GM23338 (cell line): Measurements from ENCODE around the gene PRG3. TPM values are rescaled to one million over a fixed set of nuclear protein-coding genes. Genes with fewer than 3 reads are reported as not detected.

Experiments used
- ATAC-seq: fragments of 200-7000 bp; cut with Tn5 transposase; 3 replicates; pipeline ENCODE4 v1.9.1; 2020
- DNase-seq: peaks from one replicate; pipeline ENCODE4 v3.0.0-alpha.2; 2015; ENCODE audit warnings: low spot score
- H2AFZ ChIP-seq: fragments of 200-600 bp; sonication (generic); 2 replicates; pipeline ENCODE4 v1.8.0; 2016; ENCODE audit warnings: antibody characterized with exemption, mild to moderate bottlenecking, moderate library complexity
- H3F3A ChIP-seq: fragments of 200-600 bp; sonication (generic); replicated peaks from 2 replicates; pipeline ENCODE4 v1.8.0; 2017; ENCODE audit warnings: antibody characterized with exemption, mixed run types, low read depth
- H3K27ac ChIP-seq: fragments of 200-600 bp; sonication (generic); 2 replicates; pipeline ENCODE4 v1.6.1; 2016; ENCODE audit warnings: low read depth
- H3K27me3 ChIP-seq: fragments of 200-600 bp; sonication (generic); 2 replicates; pipeline ENCODE4 v1.8.0; 2016; ENCODE audit warnings: mild to moderate bottlenecking, mixed run types, moderate library complexity; ENCODE audit not compliant: insufficient read depth
- H3K36me3 ChIP-seq: fragments of 200-600 bp; sonication (generic); 2 replicates; pipeline ENCODE4 v1.8.0; 2016; ENCODE audit warnings: mild to moderate bottlenecking; ENCODE audit not compliant: insufficient read depth
- H3K4me1 ChIP-seq: fragments of 200-600 bp; sonication (generic); 2 replicates; pipeline ENCODE4 v1.8.0; 2016; ENCODE audit warnings: mild to moderate bottlenecking, moderate library complexity; ENCODE audit not compliant: insufficient read depth
- H3K4me2 ChIP-seq: fragments of 200-600 bp; sonication (generic); 2 replicates; pipeline ENCODE4 v1.7.1; 2017; ENCODE audit warnings: mixed run types
- H3K4me3 ChIP-seq: fragments of 200-600 bp; sonication (generic); 2 replicates; pipeline ENCODE4 v1.6.1; 2016; ENCODE audit warnings: mixed run types
- H3K79me2 ChIP-seq: fragments of 200-600 bp; sonication (generic); replicated peaks from 2 replicates; pipeline ENCODE4 v1.8.0; 2017; ENCODE audit warnings: mild to moderate bottlenecking; ENCODE audit not compliant: insufficient read depth
- H3K9me2 ChIP-seq: fragments of 200-600 bp; sonication (generic); 2 replicates; pipeline ENCODE4 v1.8.0; 2017; ENCODE audit not compliant: insufficient read depth
- H4K20me1 ChIP-seq: fragments of 200-600 bp; sonication (generic); replicated peaks from 2 replicates; pipeline ENCODE4 v1.8.0; 2017; ENCODE audit warnings: mild to moderate bottlenecking; ENCODE audit not compliant: insufficient read depth
- H3K27ac Mint-ChIP-seq: 2 replicates; pipeline ENCODE4 v1.8.0; 2020; ENCODE audit warnings: inconsistent platforms, mild to moderate bottlenecking, moderate library complexity, mixed read lengths
- H3K27me3 Mint-ChIP-seq: 3 replicates; pipeline ENCODE4 v1.8.0; 2022; ENCODE audit warnings: low read depth, mild to moderate bottlenecking, moderate library complexity, mixed read lengths, inconsistent platforms; ENCODE audit not compliant: insufficient read depth, poor library complexity
- H3K36me3 Mint-ChIP-seq: 3 replicates; pipeline ENCODE4 v1.8.0; 2021; ENCODE audit warnings: low read depth, mild to moderate bottlenecking, inconsistent platforms, moderate library complexity, mixed read lengths
- H3K4me1 Mint-ChIP-seq: 3 replicates; pipeline ENCODE4 v1.8.0; 2020; ENCODE audit warnings: mild to moderate bottlenecking, inconsistent platforms, mixed read lengths
- H3K4me3 Mint-ChIP-seq: 3 replicates; pipeline ENCODE4 v1.8.0; 2021; ENCODE audit warnings: moderate library complexity, mild to moderate bottlenecking, inconsistent platforms, mixed read lengths
- H3K9me3 Mint-ChIP-seq: 3 replicates; pipeline ENCODE4 v1.8.0; 2020; ENCODE audit warnings: moderate library complexity, mild to moderate bottlenecking, inconsistent platforms, mixed read lengths
- EZH2 ChIP-seq: fragments of 200-600 bp; sonication (generic); IDR thresholded peaks from one replicate; pipeline ENCODE4 v1.8.0; 2017; ENCODE audit warnings: antibody characterized with exemption, mild to moderate bottlenecking, low read depth; ENCODE audit not compliant: unreplicated experiment
- EZH2phosphoT487 ChIP-seq: fragments of 200-600 bp; sonication (generic); IDR thresholded peaks from one replicate; pipeline ENCODE4 v1.8.1; 2018; ENCODE audit warnings: antibody characterized with exemption; ENCODE audit not compliant: unreplicated experiment
- JUNB ChIP-seq: IDR thresholded peaks from one replicate; pipeline ENCODE4 v1.6.1; 2016; ENCODE audit warnings: antibody characterized with exemption; ENCODE audit not compliant: unreplicated experiment
- NANOG ChIP-seq: IDR thresholded peaks from 2 replicates; pipeline ENCODE4 v1.6.1; 2016; ENCODE audit warnings: antibody characterized with exemption, borderline replicate concordance
- POLR2AphosphoS5 ChIP-seq: IDR thresholded peaks from 2 replicates; pipeline ENCODE4 v1.6.1; 2016; ENCODE audit warnings: antibody characterized with exemption, low read depth
- ZNF114 ChIP-seq: fragments of 250-450 bp; sonication (Bioruptor Pico); IDR thresholded peaks from 2 replicates; pipeline ENCODE4 v1.5.0; 2020; ENCODE audit warnings: mild to moderate bottlenecking, moderate library complexity
- ZNF331 ChIP-seq: fragments of 250-450 bp; sonication (Bioruptor Pico); IDR thresholded peaks from 2 replicates; pipeline ENCODE4 v1.5.0; 2020; ENCODE audit warnings: low read depth, mild to moderate bottlenecking, moderate library complexity
- polyA plus RNA-seq: library from polyadenylated mRNA; unstranded; fragments of >200 nt; fragmentation: Nextera tagmentation; extraction: Ambion mirVana; gene quantifications from 2 replicates; pipeline ENCODE4 v1.2.1, GENCODE V29; 2016
- total RNA-seq: library from RNA; depleted of rRNA; stranded (reverse); fragments of >200 nt; shearing (Covaris generic); gene quantifications from 2 replicates; pipeline ENCODE4 v1.2.3, GENCODE V29; 2014
- TF ChIP-seq, protein P1 (sequence below), 2 experiments: fragments of 200-600 bp in 1 of 2; sonication (generic) in 1 of 2; conservative IDR thresholded peaks; 2 replicates each; pipeline versions ENCODE4 v1.5.1 to v1.6.1; 2016 to 2017; ENCODE audit warnings: antibody characterized with exemption in 2 of 2, low read depth in 2 of 2, mild to moderate bottlenecking in 2 of 2, moderate library complexity in 1 of 2
- TF ChIP-seq, protein P2 (sequence below): IDR thresholded peaks from 2 replicates; pipeline ENCODE4 v1.6.1; 2016; ENCODE audit warnings: antibody characterized with exemption
- TF ChIP-seq, protein P3 (sequence below): IDR thresholded peaks from one replicate; pipeline ENCODE4 v1.6.1; 2018; ENCODE audit warnings: antibody characterized with exemption; ENCODE audit not compliant: unreplicated experiment

PRG3 gene
- total and polyA plus RNA-seq, 2 experiments from 2014 or later: not detected

DNA sequence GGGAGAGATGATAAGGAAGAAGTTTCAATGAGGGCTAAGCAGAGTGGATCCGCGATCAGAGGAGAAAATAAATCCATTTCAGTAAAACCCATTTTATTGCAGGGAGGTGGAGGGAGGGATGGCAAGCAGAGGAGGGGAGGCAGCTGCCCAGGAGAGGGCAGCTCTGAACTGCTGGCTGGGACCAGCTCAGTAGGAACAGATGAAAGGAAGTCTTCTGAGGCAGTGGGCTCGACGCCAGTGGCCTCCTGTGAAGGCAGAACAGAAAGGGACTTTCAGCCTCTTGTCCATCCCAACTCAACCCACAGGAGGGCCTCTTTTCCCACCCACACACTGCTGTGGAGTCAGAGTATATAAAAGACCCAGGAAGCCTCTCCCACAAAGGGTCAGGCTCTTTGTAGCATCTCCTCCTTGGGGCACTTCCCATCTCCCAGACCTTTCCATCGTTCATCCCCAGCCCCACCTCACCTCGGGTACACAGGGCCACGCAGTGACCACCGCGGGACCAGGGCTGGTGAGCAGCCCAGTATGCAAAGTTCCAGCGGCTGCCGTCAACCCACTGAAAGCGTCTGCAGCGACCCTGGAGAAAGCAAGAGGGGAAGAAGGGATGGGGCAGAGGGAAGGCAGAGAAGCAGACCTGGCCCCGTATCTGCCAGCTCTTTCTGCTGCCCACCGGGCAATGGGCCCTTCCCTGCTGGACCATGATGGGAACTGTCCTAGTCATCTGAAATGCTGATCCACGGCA, 6.5 kb upstream of the PRG3 start:
- Histone ChIP-seq H3K4me2 (no peak overlapping the region), H3K27ac (no peak overlapping the region), H3K36me3 (no peaks in the 10 kb centered on the region), H3K79me2 (no peaks in the 10 kb centered on the region), H3K27me3 (no peaks in the 10 kb centered on the region), H4K20me1 (no peaks in the 10 kb centered on the region), H3K4me1 (no peaks in the 10 kb centered on the region), H3K4me3 (no peak overlapping the region), H3F3A (no peaks in the 10 kb centered on the region), H2AFZ (no peak overlapping the region), H3K9me2 (no peaks in the 10 kb centered on the region)
- no peak overlapping the region for H3K4me3 Mint-ChIP-seq
- no peaks in the 10 kb centered on the region for H3K4me1 Mint-ChIP-seq
- no peak for TF ChIP-seq JUNB
- TF ChIP-seq, protein P1, sequence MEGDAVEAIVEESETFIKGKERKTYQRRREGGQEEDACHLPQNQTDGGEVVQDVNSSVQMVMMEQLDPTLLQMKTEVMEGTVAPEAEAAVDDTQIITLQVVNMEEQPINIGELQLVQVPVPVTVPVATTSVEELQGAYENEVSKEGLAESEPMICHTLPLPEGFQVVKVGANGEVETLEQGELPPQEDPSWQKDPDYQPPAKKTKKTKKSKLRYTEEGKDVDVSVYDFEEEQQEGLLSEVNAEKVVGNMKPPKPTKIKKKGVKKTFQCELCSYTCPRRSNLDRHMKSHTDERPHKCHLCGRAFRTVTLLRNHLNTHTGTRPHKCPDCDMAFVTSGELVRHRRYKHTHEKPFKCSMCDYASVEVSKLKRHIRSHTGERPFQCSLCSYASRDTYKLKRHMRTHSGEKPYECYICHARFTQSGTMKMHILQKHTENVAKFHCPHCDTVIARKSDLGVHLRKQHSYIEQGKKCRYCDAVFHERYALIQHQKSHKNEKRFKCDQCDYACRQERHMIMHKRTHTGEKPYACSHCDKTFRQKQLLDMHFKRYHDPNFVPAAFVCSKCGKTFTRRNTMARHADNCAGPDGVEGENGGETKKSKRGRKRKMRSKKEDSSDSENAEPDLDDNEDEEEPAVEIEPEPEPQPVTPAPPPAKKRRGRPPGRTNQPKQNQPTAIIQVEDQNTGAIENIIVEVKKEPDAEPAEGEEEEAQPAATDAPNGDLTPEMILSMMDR (conservative IDR thresholded peaks at IDR 0.05; ENCODE audit: low read depth in 2 of 2): peak in 1 of 2 experiments; percentile 24; a peak in 1 of 4 replicates
- no peak for TF ChIP-seq ZNF114
- TF ChIP-seq POLR2AphosphoS5: no peak
- TF ChIP-seq NANOG: no peak
- no peak for DNase-seq
- H3K9me3 Mint-ChIP-seq: no peaks in the 10 kb centered on the region
- peaks cover 3% of the 10 kb centered on the region for H3K27me3 Mint-ChIP-seq
- H3K27ac Mint-ChIP-seq: no peak overlapping the region
- H3K36me3 Mint-ChIP-seq: no peaks in the 10 kb centered on the region
- ATAC-seq: no peak

DNA sequence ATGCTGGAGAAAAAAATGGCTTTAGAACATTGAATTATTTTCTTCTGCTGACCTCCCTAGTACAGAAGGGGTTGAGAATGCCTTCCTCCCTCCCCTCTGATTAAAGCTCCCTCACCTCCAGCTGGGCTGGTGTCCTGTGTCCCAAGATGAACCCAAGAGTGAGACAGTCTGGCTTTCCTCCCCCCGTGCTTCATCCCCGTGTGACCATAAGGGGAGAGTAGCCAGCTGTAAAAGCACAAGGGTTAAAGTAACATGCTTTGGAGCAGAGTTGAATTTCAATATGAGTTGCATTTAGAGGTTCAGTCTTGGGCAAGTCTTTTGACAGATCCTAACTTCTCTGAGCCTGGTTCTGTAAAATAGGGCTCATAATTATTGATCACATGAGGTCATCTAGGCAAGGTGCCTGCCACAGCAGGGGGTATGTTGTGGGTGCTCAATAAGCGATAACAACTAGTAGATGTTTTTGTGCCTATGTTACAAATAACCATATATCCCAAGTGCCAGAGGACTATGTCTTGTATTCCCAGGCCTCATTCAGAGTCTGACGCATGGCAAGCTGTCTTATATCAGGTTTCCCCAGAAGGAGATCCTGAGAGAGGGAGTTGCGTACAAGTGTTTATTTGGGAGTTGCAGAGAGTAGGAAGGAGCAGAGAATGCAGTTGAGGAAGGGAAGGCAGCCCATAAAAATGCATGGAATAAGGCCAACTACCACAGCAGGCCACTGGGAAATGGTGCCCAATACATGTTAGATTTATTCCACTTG, 5.4 kb upstream of the PRG3 start:
- Histone ChIP-seq H3K4me3 (no peak overlapping the region), H3K27me3 (no peaks in the 10 kb centered on the region), H3K27ac (no peak overlapping the region), H3F3A (no peaks in the 10 kb centered on the region), H3K4me1 (no peaks in the 10 kb centered on the region), H3K9me2 (no peaks in the 10 kb centered on the region), H3K79me2 (no peaks in the 10 kb centered on the region), H3K4me2 (no peak overlapping the region), H2AFZ (no peak overlapping the region), H4K20me1 (no peaks in the 10 kb centered on the region), H3K36me3 (no peaks in the 10 kb centered on the region)
- ATAC-seq (no peak), DNase-seq (no peak)
- H3K27ac Mint-ChIP-seq: no peak overlapping the region
- H3K9me3 Mint-ChIP-seq: no peaks in the 10 kb centered on the region
- no peaks in the 10 kb centered on the region for H3K4me1 Mint-ChIP-seq
- H3K36me3 Mint-ChIP-seq: no peaks in the 10 kb centered on the region
- no peak overlapping the region for H3K4me3 Mint-ChIP-seq
- H3K27me3 Mint-ChIP-seq: peaks cover 4% of the 10 kb centered on the region
- TF ChIP-seq ZNF114 (no peak), EZH2phosphoT487 (no peak), NANOG (no peak), POLR2AphosphoS5 (no peak), EZH2 (no peak), ZNF331 (CRISPR knock-in tag) (no peak)
- TF ChIP-seq, protein P2, sequence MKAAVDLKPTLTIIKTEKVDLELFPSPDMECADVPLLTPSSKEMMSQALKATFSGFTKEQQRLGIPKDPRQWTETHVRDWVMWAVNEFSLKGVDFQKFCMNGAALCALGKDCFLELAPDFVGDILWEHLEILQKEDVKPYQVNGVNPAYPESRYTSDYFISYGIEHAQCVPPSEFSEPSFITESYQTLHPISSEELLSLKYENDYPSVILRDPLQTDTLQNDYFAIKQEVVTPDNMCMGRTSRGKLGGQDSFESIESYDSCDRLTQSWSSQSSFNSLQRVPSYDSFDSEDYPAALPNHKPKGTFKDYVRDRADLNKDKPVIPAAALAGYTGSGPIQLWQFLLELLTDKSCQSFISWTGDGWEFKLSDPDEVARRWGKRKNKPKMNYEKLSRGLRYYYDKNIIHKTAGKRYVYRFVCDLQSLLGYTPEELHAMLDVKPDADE: no peak
- TF ChIP-seq, protein P3, sequence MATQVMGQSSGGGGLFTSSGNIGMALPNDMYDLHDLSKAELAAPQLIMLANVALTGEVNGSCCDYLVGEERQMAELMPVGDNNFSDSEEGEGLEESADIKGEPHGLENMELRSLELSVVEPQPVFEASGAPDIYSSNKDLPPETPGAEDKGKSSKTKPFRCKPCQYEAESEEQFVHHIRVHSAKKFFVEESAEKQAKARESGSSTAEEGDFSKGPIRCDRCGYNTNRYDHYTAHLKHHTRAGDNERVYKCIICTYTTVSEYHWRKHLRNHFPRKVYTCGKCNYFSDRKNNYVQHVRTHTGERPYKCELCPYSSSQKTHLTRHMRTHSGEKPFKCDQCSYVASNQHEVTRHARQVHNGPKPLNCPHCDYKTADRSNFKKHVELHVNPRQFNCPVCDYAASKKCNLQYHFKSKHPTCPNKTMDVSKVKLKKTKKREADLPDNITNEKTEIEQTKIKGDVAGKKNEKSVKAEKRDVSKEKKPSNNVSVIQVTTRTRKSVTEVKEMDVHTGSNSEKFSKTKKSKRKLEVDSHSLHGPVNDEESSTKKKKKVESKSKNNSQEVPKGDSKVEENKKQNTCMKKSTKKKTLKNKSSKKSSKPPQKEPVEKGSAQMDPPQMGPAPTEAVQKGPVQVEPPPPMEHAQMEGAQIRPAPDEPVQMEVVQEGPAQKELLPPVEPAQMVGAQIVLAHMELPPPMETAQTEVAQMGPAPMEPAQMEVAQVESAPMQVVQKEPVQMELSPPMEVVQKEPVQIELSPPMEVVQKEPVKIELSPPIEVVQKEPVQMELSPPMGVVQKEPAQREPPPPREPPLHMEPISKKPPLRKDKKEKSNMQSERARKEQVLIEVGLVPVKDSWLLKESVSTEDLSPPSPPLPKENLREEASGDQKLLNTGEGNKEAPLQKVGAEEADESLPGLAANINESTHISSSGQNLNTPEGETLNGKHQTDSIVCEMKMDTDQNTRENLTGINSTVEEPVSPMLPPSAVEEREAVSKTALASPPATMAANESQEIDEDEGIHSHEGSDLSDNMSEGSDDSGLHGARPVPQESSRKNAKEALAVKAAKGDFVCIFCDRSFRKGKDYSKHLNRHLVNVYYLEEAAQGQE: no peak
